Activated naive CD4-positive, alpha-beta T cell treated with Interleukin-2 at 50 U/mL for 16 hours (primary cell): ENCODE data around the gene NIPAL1.

ENCODE experiments used
- DNase-seq: peaks from one replicate; pipeline ENCODE4 v3.0.0-alpha.2; 2020

The NIPAL1 gene

GRCh38 chr4:48068182-48068581 is 51.6 kb downstream of the NIPAL1 start:
- DNase-seq, result no peak

GRCh38 chr4:48069026-48069425 is 52.5 kb downstream of the NIPAL1 start:
- DNase-seq, result no peak

GRCh38 chr4:48071191-48071590 is 54.6 kb downstream of the NIPAL1 start:
- no peak for DNase-seq

GRCh38 chr4:48073567-48074103 is 57.1 kb downstream of the NIPAL1 start:
- no peak for DNase-seq

- DNase-seq, result no peak
These were observed 58.1 kb downstream of the NIPAL1 start for GRCh38 chr4:48074657-48075056.

GRCh38 chr4:48078425-48078824 is 61.9 kb downstream of the NIPAL1 start:
- no peak for DNase-seq

GRCh38 chr4:48078862-48079655 is 62.5 kb downstream of the NIPAL1 start:
- DNase-seq, result no peak

GRCh38 chr4:48079972-48080391 is 63.4 kb downstream of the NIPAL1 start:
- DNase-seq, result no peak

GRCh38 chr4:48081196-48081595 is 64.6 kb downstream of the NIPAL1 start:
- DNase-seq, result no peak

GRCh38 chr4:48082956-48083355 is 66.4 kb downstream of the NIPAL1 start:
- no peak for DNase-seq

GRCh38 chr4:48085821-48086589 is 69.4 kb downstream of the NIPAL1 start:
- DNase-seq, result no peak
